Cardiac muscle cell (in vitro differentiated cells and primary cell): ENCODE results near the gene NUDT19. TPM values are rescaled to one million over a fixed set of nuclear protein-coding genes. Genes with fewer than 3 reads are reported as not detected.
A peak's percentile ranks its signal among the peaks of the same experiment; 100 is the strongest.

ENCODE experiments used
- DNase-seq, 2 donors: peaks; one replicate each; pipeline versions ENCODE4 v3.0.0 to v3.0.0-alpha.2; 2010 to 2017; ENCODE audit warnings: low read depth in 1 of 2, low spot score in 1 of 2
- H3K27ac ChIP-seq: fragments of 200-600 bp; sonication (generic); 2 replicates; pipeline ENCODE4 v1.5.1; 2016
- H3K27me3 ChIP-seq: fragments of 200-600 bp; sonication (generic); 2 replicates; pipeline ENCODE4 v1.6.0; 2016; ENCODE audit warnings: control low read depth
- H3K36me3 ChIP-seq: fragments of 200-600 bp; sonication (generic); 2 replicates; pipeline ENCODE4 v1.5.1; 2016; ENCODE audit warnings: control low read depth
- H3K4me1 ChIP-seq: fragments of 200-600 bp; sonication (generic); 2 replicates; pipeline ENCODE4 v1.8.1; 2017; ENCODE audit warnings: low read depth, mild to moderate bottlenecking, mixed run types
- H3K4me3 ChIP-seq: fragments of 200-600 bp; sonication (generic); 2 replicates; pipeline ENCODE4 v1.5.1; 2016; ENCODE audit warnings: mild to moderate bottlenecking
- H3K9me3 ChIP-seq: fragments of 200-600 bp; sonication (generic); 2 replicates; pipeline ENCODE4 v1.5.1; 2017; ENCODE audit warnings: low read depth, mild to moderate bottlenecking, control low read depth
- CTCF ChIP-seq: IDR thresholded peaks from 2 replicates; pipeline ENCODE4 v1.5.1; 2012; ENCODE audit warnings: low read depth, mild to moderate bottlenecking, low read length
- polyA plus RNA-seq: library from polyadenylated mRNA; unstranded; fragments of >200 nt; fragmentation: Nextera tagmentation; extraction: Ambion mirVana; gene quantifications from 2 replicates; pipeline ENCODE4 v1.2.1, GENCODE V29; 2016
- total RNA-seq: library from RNA; depleted of rRNA; stranded (reverse); fragments of >200 nt; gene quantifications from 2 replicates; pipeline ENCODE4 v1.2.3, GENCODE V29; 2016

Gene NUDT19
- total and polyA plus RNA-seq, 2 experiments from 2014 or later: 2.1 to 5.5 TPM

- no peaks in the 10 kb centered on the region for H3K9me3 ChIP-seq
- H3K4me3 ChIP-seq: peak overlapping the region; percentile 86
- H3K36me3 ChIP-seq: no peaks in the 10 kb centered on the region
- H3K4me1 ChIP-seq: peaks cover 8% of the 10 kb centered on the region
- TF ChIP-seq CTCF: no peak
- H3K27ac ChIP-seq: no peak overlapping the region
- H3K27me3 ChIP-seq: peaks cover 17% of the 10 kb centered on the region
- peak in 1 of 2 donors; percentile 12 for DNase-seq
Measured at GRCh38 chr19:32676186-32676894, 15.3 kb upstream of the NUDT19 start.

GRCh38 chr19:32676895-32677359 lies 14.7 kb upstream of the NUDT19 start:
- no peak for TF ChIP-seq CTCF
- Histone ChIP-seq H3K27ac (no peak overlapping the region), H3K36me3 (no peaks in the 10 kb centered on the region), H3K27me3 (peaks cover 17% of the 10 kb centered on the region), H3K4me3 (no peak overlapping the region), H3K4me1 (peaks cover 8% of the 10 kb centered on the region), H3K9me3 (no peaks in the 10 kb centered on the region)
- DNase-seq: no peak

GRCh38 chr19:32677657-32678056 lies 14.0 kb upstream of the NUDT19 start:
- Histone ChIP-seq H3K27me3 (peaks cover 17% of the 10 kb centered on the region), H3K4me3 (no peak overlapping the region), H3K9me3 (no peaks in the 10 kb centered on the region), H3K4me1 (peaks cover 8% of the 10 kb centered on the region), H3K27ac (peak overlapping the region; percentile 34), H3K36me3 (no peaks in the 10 kb centered on the region)
- DNase-seq: peak in 1 of 2 donors; percentile 29
- no peak for TF ChIP-seq CTCF

GRCh38 chr19:32680986-32681385 lies 10.6 kb upstream of the NUDT19 start:
- Histone ChIP-seq H3K27me3 (peaks cover 12% of the 10 kb centered on the region), H3K36me3 (no peaks in the 10 kb centered on the region), H3K27ac (no peak overlapping the region), H3K4me1 (peaks cover 8% of the 10 kb centered on the region), H3K4me3 (no peak overlapping the region), H3K9me3 (no peaks in the 10 kb centered on the region)
- TF ChIP-seq CTCF: no peak
- no peak for DNase-seq

- H3K9me3 ChIP-seq: no peaks in the 10 kb centered on the region
- no peaks in the 10 kb centered on the region for H3K27me3 ChIP-seq
- no peak overlapping the region for H3K4me3 ChIP-seq
- no peak for TF ChIP-seq CTCF
- no peak overlapping the region for H3K27ac ChIP-seq
- H3K4me1 ChIP-seq: peaks cover 6% of the 10 kb centered on the region
- DNase-seq: no peak
- H3K36me3 ChIP-seq: no peaks in the 10 kb centered on the region
Measured at GRCh38 chr19:32682317-32682716, 9.3 kb upstream of the NUDT19 start.
